Measurements from ENCODE around the gene INPP4A.

Gene INPP4A

DNA sequence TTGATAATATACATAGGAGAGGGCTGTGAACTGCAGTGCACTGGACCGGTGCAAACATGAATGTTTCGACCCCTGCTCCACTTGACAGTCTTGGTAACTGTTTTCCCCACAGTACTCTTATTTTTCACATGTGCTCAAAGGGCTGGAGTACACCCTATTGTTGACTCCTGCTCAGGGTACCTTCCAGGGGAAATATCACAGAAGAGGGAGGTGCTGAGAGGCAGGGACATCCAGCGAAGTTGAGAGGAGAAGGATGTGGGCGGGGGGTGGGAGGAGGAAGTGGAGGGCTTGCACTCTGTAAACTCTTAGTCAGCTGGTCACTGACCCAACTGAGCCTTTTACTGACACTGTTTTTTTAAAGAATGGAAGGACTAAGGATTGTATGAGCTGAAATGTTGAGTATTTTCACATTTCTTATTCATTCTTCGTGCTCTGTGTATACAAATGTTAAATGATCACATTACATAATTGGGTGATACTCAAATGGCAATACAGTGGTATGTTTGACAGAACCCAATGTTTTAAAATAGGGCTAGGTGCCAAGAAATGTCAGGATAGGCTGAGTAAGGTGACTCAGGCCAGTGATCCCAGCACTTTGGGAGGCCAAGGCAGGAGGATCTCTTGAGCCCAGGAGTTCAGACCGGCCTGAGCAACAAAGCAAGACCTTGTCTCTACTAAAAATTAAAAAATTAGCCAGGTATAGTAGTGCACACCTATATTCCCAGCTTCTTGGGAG, 10.0 kb downstream of the INPP4A start:
- peak; percentile 53 for ATAC-seq
- TF ChIP-seq GLIS3 (CRISPR knock-in tag; IDR thresholded peaks at IDR 0.05) (no peak), BACH2 (CRISPR knock-in tag; IDR thresholded peaks at IDR 0.05; ENCODE audit: borderline replicate concordance) (no peak), ZNF8 (CRISPR knock-in tag; IDR thresholded peaks at IDR 0.05) (no peak)
- TF ChIP-seq, protein P1, sequence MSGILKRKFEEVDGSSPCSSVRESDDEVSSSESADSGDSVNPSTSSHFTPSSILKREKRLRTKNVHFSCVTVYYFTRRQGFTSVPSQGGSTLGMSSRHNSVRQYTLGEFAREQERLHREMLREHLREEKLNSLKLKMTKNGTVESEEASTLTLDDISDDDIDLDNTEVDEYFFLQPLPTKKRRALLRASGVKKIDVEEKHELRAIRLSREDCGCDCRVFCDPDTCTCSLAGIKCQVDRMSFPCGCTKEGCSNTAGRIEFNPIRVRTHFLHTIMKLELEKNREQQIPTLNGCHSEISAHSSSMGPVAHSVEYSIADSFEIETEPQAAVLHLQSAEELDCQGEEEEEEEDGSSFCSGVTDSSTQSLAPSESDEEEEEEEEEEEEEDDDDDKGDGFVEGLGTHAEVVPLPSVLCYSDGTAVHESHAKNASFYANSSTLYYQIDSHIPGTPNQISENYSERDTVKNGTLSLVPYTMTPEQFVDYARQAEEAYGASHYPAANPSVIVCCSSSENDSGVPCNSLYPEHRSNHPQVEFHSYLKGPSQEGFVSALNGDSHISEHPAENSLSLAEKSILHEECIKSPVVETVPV (CRISPR knock-in tag; IDR thresholded peaks at IDR 0.05), result no peak

DNA sequence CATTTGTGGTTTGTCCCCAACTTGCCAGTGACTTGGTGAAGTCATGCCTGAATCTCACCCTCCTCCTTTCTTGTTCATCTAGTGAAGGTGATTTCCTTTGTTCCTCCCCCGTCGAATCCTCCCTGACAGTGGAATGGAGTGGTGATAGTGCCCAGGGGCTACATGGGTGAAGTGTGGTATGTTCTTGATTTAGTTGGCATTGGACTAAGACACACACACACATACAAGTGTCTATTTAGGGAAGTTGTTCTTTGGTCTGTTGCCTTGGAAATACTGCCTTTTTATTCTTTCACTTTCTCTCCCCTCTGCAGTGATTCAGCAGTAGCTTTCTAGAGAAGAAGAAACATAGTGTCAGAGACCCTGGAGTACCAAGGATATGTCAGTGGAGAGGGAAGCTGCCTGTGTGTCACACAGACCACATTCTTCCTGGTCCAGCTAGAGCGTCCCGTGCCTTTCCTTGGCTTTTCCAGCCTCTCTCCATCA, 10.9 kb downstream of the INPP4A start:
- no peak for TF ChIP-seq CSDC2 (CRISPR knock-in tag; IDR thresholded peaks at IDR 0.05)
- TF ChIP-seq ZC3H10 (CRISPR knock-in tag; IDR thresholded peaks at IDR 0.05), result no peak
- no peak for TF ChIP-seq ZNF70 (CRISPR knock-in tag; IDR thresholded peaks at IDR 0.05)
- no peak for TF ChIP-seq PPARA (CRISPR knock-in tag; IDR thresholded peaks at IDR 0.05; ENCODE audit: borderline replicate concordance)
- no peak for TF ChIP-seq GLIS3 (CRISPR knock-in tag; IDR thresholded peaks at IDR 0.05)
- TF ChIP-seq OSR1 (CRISPR knock-in tag; IDR thresholded peaks at IDR 0.05), result no peak
- no peak for TF ChIP-seq ZNF8 (CRISPR knock-in tag; IDR thresholded peaks at IDR 0.05)
- no peak for TF ChIP-seq TOX (CRISPR knock-in tag; IDR thresholded peaks at IDR 0.05; ENCODE audit: borderline replicate concordance)
- no peak for TF ChIP-seq BACH2 (CRISPR knock-in tag; IDR thresholded peaks at IDR 0.05; ENCODE audit: borderline replicate concordance)
- no peak for TF ChIP-seq TCF4 (CRISPR knock-in tag; IDR thresholded peaks at IDR 0.05; ENCODE audit: borderline replicate concordance)
- TF ChIP-seq ZFP30 (CRISPR knock-in tag; IDR thresholded peaks at IDR 0.05), result no peak
- peak; percentile 10 for ATAC-seq

DNA sequence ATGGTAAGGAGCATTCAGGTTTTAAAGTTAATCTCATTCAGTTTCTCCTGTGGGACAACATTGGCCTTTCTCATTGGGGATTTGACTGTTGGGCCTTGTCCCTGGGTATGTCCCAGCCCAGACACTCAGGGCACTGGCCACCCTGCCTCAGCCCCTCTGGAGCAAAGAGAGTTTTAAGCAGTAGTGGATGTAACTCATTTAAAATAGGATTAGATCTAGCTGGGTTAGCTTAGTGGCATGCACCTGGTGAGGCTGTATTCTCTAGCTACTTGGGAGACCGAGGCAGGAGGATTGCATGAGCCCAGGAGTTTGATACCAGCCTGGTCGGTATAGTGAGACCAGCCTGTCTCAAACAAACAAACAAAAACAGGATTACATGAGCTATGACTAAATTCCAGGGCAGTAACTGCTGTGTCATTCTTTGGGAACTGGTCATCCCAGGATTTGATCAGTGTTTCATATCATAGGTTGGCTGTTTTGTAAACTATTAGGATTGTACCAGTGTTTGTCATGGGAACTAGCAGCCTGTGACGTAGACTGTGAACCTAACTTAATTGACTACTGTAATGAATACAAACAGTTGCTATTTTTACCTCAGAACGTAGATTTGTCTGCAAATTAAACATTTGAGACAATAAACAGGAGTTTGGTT, 12.5 kb downstream of the INPP4A start:
- ATAC-seq, result peak; percentile 64
- TF ChIP-seq, protein P2, sequence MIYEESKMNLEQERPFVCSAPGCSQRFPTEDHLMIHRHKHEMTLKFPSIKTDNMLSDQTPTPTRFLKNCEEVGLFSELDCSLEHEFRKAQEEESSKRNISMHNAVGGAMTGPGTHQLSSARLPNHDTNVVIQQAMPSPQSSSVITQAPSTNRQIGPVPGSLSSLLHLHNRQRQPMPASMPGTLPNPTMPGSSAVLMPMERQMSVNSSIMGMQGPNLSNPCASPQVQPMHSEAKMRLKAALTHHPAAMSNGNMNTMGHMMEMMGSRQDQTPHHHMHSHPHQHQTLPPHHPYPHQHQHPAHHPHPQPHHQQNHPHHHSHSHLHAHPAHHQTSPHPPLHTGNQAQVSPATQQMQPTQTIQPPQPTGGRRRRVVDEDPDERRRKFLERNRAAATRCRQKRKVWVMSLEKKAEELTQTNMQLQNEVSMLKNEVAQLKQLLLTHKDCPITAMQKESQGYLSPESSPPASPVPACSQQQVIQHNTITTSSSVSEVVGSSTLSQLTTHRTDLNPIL (CRISPR knock-in tag; IDR thresholded peaks at IDR 0.05; ENCODE audit: low read depth), result peak; percentile 51; the same call in 1 of the 2 replicates
- TF ChIP-seq ZFP3 (CRISPR knock-in tag; IDR thresholded peaks at IDR 0.05), result no peak
- peak; percentile 72 for TF ChIP-seq ZC3H10 (CRISPR knock-in tag; IDR thresholded peaks at IDR 0.05)
- TF ChIP-seq ISL1 (CRISPR knock-in tag; IDR thresholded peaks at IDR 0.05), result peak; percentile 16; the same call in 1 of the 2 replicates

DNA sequence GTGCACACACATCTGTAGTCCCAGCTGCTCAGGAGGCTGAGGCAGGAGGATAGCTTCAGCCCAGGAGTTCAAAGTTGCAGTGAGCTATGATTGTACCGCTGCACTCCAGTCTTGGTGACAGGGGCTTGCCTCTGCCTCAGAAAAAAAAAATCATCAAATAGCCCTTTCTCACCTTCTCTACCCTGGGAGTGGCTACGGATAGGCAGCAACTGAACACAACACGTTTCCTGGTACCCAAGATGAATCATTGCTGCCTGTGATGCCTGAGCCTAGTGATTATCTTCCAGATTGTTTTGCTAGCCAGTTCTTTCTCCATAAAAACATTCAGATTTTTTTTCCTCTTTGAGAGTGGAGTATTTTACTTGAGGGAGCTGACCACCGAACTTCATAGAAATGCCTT, 13.5 kb downstream of the INPP4A start:
- ATAC-seq, result no peak
- TF ChIP-seq ZNF565 (CRISPR knock-in tag; conservative IDR thresholded peaks at IDR 0.05; ENCODE audit: low read depth) (no peak), OSR1 (CRISPR knock-in tag; IDR thresholded peaks at IDR 0.05) (no peak), ESRRG (CRISPR knock-in tag; IDR thresholded peaks at IDR 0.05) (no peak), ZNF70 (CRISPR knock-in tag; IDR thresholded peaks at IDR 0.05) (no peak)
- TF ChIP-seq, protein P3, sequence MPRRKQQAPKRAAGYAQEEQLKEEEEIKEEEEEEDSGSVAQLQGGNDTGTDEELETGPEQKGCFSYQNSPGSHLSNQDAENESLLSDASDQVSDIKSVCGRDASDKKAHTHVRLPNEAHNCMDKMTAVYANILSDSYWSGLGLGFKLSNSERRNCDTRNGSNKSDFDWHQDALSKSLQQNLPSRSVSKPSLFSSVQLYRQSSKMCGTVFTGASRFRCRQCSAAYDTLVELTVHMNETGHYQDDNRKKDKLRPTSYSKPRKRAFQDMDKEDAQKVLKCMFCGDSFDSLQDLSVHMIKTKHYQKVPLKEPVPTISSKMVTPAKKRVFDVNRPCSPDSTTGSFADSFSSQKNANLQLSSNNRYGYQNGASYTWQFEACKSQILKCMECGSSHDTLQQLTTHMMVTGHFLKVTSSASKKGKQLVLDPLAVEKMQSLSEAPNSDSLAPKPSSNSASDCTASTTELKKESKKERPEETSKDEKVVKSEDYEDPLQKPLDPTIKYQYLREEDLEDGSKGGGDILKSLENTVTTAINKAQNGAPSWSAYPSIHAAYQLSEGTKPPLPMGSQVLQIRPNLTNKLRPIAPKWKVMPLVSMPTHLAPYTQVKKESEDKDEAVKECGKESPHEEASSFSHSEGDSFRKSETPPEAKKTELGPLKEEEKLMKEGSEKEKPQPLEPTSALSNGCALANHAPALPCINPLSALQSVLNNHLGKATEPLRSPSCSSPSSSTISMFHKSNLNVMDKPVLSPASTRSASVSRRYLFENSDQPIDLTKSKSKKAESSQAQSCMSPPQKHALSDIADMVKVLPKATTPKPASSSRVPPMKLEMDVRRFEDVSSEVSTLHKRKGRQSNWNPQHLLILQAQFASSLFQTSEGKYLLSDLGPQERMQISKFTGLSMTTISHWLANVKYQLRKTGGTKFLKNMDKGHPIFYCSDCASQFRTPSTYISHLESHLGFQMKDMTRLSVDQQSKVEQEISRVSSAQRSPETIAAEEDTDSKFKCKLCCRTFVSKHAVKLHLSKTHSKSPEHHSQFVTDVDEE (CRISPR knock-in tag; IDR thresholded peaks at IDR 0.05), result no peak

DNA sequence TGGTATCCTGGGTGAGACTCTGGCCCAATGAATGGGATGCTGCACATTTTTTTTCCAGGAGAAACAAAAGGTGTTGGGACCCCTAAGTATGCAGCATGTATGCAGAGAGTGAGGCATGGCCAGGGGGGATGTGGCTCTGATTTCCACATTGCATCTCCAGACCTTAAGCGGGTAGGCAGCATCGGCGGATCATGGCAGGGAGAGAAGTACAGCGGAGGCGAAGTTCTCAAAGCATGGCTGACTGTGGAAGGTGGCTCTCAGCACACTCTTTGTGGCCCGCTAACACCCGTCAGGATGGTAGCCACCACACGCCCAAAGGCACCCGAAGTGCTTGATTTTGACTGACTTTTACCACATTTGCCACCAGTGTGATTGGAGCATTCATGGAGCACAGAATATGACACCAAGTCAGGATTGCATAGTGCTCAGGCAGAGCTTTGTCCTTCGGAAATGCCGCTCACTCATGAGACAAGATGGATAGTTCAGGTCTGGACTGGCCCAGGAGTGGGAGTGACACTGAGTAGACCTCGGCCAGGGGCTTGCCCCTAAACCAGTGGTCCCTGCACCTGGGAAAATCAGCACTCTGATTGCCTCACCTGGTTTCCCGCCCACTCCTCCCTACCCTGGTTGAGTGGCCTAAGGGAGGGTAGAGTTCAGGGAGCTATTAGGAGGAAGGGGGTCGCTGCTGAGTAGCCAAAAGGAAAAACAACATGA, 14.2 kb downstream of the INPP4A start:
- ATAC-seq, result no peak
- TF ChIP-seq, protein P2 (CRISPR knock-in tag; IDR thresholded peaks at IDR 0.05; ENCODE audit: low read depth), result no peak
- TF ChIP-seq, protein P3 (CRISPR knock-in tag; IDR thresholded peaks at IDR 0.05), result no peak
- TF ChIP-seq TCF4 (CRISPR knock-in tag; IDR thresholded peaks at IDR 0.05; ENCODE audit: borderline replicate concordance) (no peak), ZNF565 (CRISPR knock-in tag; conservative IDR thresholded peaks at IDR 0.05; ENCODE audit: low read depth) (no peak), CSDC2 (CRISPR knock-in tag; IDR thresholded peaks at IDR 0.05) (no peak), ZFP30 (CRISPR knock-in tag; IDR thresholded peaks at IDR 0.05) (no peak), ZNF8 (CRISPR knock-in tag; IDR thresholded peaks at IDR 0.05) (no peak), RARB (CRISPR knock-in tag; IDR thresholded peaks at IDR 0.05) (no peak)

Data from SK-N-SH treated with all-trans-retinoic acid at 6 μM for 48 hours (cell line).